HepG2 (cell line): ENCODE results near the gene CBX2. TPM values are rescaled to one million over a fixed set of nuclear protein-coding genes. Genes with fewer than 3 reads are reported as not detected.

ENCODE experiments used
- AGO1 ChIP-seq: fragments of 200-400 bp; formaldehyde crosslinking; IDR thresholded peaks from 2 replicates; pipeline ENCODE4 v1.6.1; 2017; ENCODE audit warnings: mild to moderate bottlenecking, low read depth, low read length, moderate library complexity; ENCODE audit not compliant: poor library complexity, severe bottlenecking
- CBX2 ChIP-seq, 2 experiments: fragments of 200-600 bp in 1 of 2; sonication (generic); formaldehyde crosslinking in 1 of 2; IDR thresholded peaks; 2 replicates each; pipeline versions ENCODE4 v1.7.0 to v1.8.1; 2018 to 2022; ENCODE audit warnings: low read depth in 2 of 2, low read length in 1 of 2, mild to moderate bottlenecking in 1 of 2, missing genetic modification reagents in 1 of 2
- CEBPZ ChIP-seq: IDR thresholded peaks from 2 replicates; pipeline ENCODE4 v1.6.1; 2012; ENCODE audit warnings: low read length, improper control_type of control experiment
- HMGXB4 ChIP-seq, 2 experiments: sonication (generic) in 1 of 2; formaldehyde crosslinking in 1 of 2; IDR thresholded peaks; 2 replicates each; pipeline versions ENCODE4 v1.4.0 to v1.6.1; 2018 to 2020; ENCODE audit warnings: missing genetic modification reagents in 2 of 2, borderline replicate concordance in 1 of 2, low read depth in 1 of 2, mild to moderate bottlenecking in 1 of 2, missing biosample characterization in 1 of 2
- KDM3A ChIP-seq: IDR thresholded peaks from 2 replicates; pipeline ENCODE4 v1.6.1; 2018; ENCODE audit warnings: low read depth, missing compliant biosample characterization
- MAX ChIP-seq: IDR thresholded peaks from 2 replicates; pipeline ENCODE4 v1.6.1; 2012; ENCODE audit warnings: inconsistent platforms
- NCOA1 ChIP-seq: sonication (generic); formaldehyde crosslinking; IDR thresholded peaks from 2 replicates; pipeline ENCODE4 v1.9.0; 2021; ENCODE audit warnings: missing genetic modification reagents
- NFIB ChIP-seq: sonication (generic); formaldehyde crosslinking; IDR thresholded peaks from 2 replicates; pipeline ENCODE4 v1.9.0; 2021; ENCODE audit warnings: missing genetic modification reagents, mild to moderate bottlenecking, borderline replicate concordance
- NPAS2 ChIP-seq: sonication (generic); formaldehyde crosslinking; IDR thresholded peaks from 2 replicates; pipeline ENCODE4 v1.8.0; 2022; ENCODE audit warnings: mild to moderate bottlenecking, missing genetic modification reagents, borderline replicate concordance
- POGZ ChIP-seq: sonication (generic); formaldehyde crosslinking; IDR thresholded peaks from 2 replicates; pipeline ENCODE4 v1.4.0; 2020; ENCODE audit warnings: mild to moderate bottlenecking, missing genetic modification reagents
- RBFOX2 ChIP-seq: fragments of 200-400 bp; formaldehyde crosslinking; IDR thresholded peaks from 2 replicates; pipeline ENCODE4 v1.6.1; 2017; ENCODE audit warnings: low read depth, mild to moderate bottlenecking, low read length
- SATB2 ChIP-seq: sonication (generic); formaldehyde crosslinking; IDR thresholded peaks from 2 replicates; pipeline ENCODE4 v1.5.0; 2020; ENCODE audit warnings: missing genetic modification reagents
- SKIL ChIP-seq: sonication (generic); formaldehyde crosslinking; IDR thresholded peaks from 2 replicates; pipeline ENCODE4 v1.8.0; 2022; ENCODE audit warnings: missing genetic modification reagents, mild to moderate bottlenecking, moderate library complexity, borderline replicate concordance
- SSRP1 ChIP-seq: IDR thresholded peaks from 2 replicates; pipeline ENCODE4 v1.6.1; 2016; ENCODE audit warnings: control low read depth
- ZBTB38 ChIP-seq: sonication (generic); formaldehyde crosslinking; IDR thresholded peaks from 2 replicates; pipeline ENCODE4 v1.5.1; 2020; ENCODE audit warnings: mild to moderate bottlenecking, missing genetic modification reagents
- ZFP90 ChIP-seq: sonication (generic); formaldehyde crosslinking; IDR thresholded peaks from 2 replicates; pipeline ENCODE4 v1.8.0; 2022; ENCODE audit warnings: missing genetic modification reagents, mild to moderate bottlenecking, inconsistent platforms, borderline replicate concordance
- ZNF343 ChIP-seq: sonication (generic); formaldehyde crosslinking; IDR thresholded peaks from 2 replicates; pipeline ENCODE4 v1.4.0; 2020; ENCODE audit warnings: mild to moderate bottlenecking, missing genetic modification reagents
- ZNF800 ChIP-seq: sonication (generic); formaldehyde crosslinking; IDR thresholded peaks from 2 replicates; pipeline ENCODE4 v1.4.0; 2020; ENCODE audit warnings: missing genetic modification reagents
- polyA plus RNA-seq, 8 experiments: library from polyadenylated mRNA; depleted of rRNA in 3 of 8; stranded (reverse) in 7 of 8; unstranded in 1 of 8; fragments of >200 nt; fragmentation: Illumina TruSeq in 4 of 8; extraction: Trizol in 4 of 8; gene quantifications; 2 replicates each; pipeline versions ENCODE4 v1.2.1 to v1.2.3, GENCODE V29; 2011 to 2016; ENCODE audit warnings: low read depth in 4 of 8, missing spikeins in 1 of 8, mixed read lengths in 1 of 8; ENCODE audit not compliant: insufficient read depth in 1 of 8
- total RNA-seq, 5 experiments: library from RNA; depleted of rRNA; stranded (reverse); fragments of >200 nt; fragmentation: Illumina TruSeq; extraction: Trizol; gene quantifications; 2 replicates each; pipeline ENCODE4 v1.2.3, GENCODE V29; 2016; ENCODE audit warnings: low read depth in 1 of 5

The CBX2 gene
- total and polyA plus RNA-seq, 2 of the 13 experiments (the other 11 are each of a cell fraction or from before 2014, with no cell fraction given) = 14.5 to 31.1 TPM

GRCh38 chr17:79801156-79802038 lies 23.4 kb downstream of the CBX2 start (continued):
- TF ChIP-seq CEBPZ (no peak), RBFOX2 (peak; percentile 50), CBX2 (IDR thresholded peaks at IDR 0.05; ENCODE audit: low read depth, low read length) (no peak; the same call in none of the 2 replicates), CBX2 (CRISPR knock-in tag; IDR thresholded peaks at IDR 0.05; ENCODE audit: low read depth) (0 out of 2 replicates have a peak, but pooled peaks have one; percentile 16), KDM3A (CRISPR knock-in tag) (no peak; the same call in 1 of the 2 replicates), ZFP90 (CRISPR knock-in tag) (peak; percentile 32; the same call in 1 of the 2 replicates), POGZ (peak; percentile 25; the same call in 1 of the 2 replicates), MAX (peak; percentile 50), NPAS2 (no peak), ZNF800 (peak; percentile 85), SKIL (CRISPR knock-in tag) (no peak), ZBTB38 (CRISPR knock-in tag) (peak; percentile 42; the same call in 1 of the 2 replicates), SATB2 (CRISPR knock-in tag) (peak; percentile 26; the same call in 1 of the 2 replicates), AGO1 (no peak), ZNF343 (CRISPR knock-in tag) (0 out of 2 replicates have a peak, but pooled peaks have one; percentile 20), NCOA1 (CRISPR knock-in tag) (no peak), SSRP1 (no peak), HMGXB4 (CRISPR knock-in tag; IDR thresholded peaks at IDR 0.05; ENCODE audit: borderline replicate concordance in 1 of 2, low read depth in 1 of 2) (peak in 1 of 2 experiments; percentile 69; a peak in 2 of 4 replicates), NFIB (CRISPR knock-in tag) (no peak)
